Measurements from ENCODE around the gene CD300A. TPM values are rescaled to one million over a fixed set of nuclear protein-coding genes. Genes with fewer than 3 reads are reported as not detected.
A peak's percentile ranks its signal among the peaks of the same experiment; 100 is the strongest.

CD300A gene
- total RNA-seq, 1 experiment from 2014 or later = not detected

DNA sequence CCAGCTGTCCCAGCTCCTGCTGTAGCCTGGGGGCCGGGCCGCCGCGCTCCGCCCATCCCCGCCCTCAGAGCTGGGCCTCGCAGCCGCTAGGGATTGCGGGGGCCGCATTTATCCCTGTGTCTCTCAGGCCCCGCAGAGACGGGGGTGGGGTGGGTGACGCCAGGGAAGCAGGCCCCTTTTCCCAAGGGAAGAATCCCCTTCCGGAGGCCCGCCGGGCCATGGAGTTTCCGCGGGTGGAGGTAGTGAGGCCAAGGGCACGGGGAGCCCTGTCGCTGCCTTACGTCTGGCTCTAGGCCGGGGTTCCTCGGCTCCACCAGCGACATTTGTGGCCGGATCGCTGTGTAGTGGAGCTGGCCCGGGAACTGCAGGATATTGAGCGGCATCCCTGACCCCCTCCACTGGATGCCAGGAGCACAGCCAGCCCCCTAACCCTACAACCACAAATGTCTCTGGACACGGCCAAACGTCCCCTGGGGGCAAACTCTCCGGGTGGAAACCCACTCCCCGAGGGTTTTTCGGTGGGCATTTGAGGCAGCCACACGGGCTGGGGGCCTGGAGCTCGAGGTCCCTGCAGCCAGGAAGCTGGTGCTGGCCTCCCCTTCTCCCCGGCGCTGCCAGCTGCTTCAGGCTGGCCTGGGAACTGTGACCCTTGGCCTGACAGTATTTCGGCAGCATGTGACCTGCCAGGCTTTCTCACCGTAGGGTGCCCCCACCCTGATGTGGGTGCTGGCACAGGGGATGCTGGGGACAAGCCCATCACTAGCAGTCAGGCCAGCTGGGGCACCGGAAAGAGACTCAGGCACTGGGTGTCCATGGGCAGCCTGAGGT is 12.0 kb upstream of the CD300A start:
- DNase-seq (ENCODE audit: low read depth) = no peak

DNA sequence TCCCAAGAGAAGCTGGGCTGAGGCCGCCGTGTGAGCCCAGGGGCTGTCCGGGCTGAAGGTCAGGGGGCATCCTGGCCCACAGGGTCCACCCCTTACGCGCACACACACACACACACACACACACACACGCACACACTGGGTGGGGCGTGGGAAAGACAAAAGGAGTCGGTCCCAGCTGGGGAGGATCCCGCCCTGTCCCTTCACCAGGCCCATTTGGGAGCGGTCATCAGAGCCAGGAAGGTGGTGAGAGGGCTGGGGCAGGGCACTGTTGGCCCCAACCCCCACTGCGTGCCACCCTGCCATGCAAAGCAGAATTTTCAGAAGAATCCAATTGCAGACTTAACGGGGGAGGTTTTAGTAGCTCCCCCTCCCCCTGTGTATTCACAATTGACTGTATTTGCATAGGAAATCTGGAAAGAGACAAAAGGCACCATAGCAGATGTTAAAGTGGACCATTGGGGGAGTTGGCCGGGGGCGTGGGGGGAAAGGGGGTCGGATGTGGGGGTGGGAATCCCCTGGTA is 11.3 kb upstream of the CD300A start:
- DNase-seq (ENCODE audit: low read depth) = no peak

DNA sequence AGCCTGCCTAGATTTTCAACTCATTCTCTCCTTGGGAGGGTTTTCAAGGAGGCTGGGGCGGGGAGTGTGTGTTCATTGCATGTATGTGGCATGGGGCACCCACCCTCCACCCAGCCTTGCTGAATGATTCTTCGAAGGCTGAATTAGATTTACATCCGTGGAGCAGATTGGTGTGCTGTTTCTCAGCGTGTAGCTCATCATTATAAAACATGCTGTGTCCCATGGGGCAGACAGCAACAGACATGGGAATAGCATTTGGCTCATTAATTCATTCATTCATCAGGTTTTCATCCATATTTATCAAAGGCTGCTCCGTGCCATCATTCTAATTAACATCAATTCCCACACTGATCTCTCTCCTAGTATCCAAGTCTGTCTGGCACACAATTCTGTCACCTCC is 10.6 kb upstream of the CD300A start:
- DNase-seq (ENCODE audit: low read depth) = no peak

DNA sequence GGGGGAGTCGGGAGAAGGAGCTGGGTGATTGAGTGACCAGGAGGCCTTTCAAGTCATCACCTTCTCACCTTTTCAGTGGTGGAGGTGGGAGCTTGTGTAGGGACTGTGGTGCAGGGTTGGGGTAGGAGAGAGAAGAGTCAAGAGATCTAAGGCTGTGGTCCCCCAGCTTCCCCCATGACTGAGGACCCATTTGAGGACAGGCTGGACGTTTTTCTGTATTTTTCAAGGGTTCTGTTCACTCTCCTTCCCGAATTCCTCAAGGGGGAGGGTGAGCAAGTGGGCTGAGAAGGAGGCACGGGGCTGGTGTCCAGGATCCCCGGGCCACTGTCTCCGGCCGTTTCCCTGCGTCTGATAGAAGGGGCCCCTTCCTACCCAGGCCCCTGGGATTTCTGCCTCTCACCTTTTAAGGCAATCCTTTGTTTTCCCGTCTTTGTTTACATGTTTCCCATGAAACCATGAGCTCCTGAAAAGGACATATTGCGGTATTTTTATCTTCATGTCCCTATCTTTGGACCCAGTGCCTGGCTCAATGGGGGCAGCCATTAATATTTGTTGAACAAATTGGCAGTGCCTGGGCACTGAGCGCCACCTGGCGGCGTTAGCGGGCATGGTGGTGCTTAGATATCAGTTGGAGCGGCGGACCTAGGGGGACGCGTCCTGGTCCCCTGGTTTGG is 9.2 kb upstream of the CD300A start:
- peak; percentile 49 for DNase-seq (ENCODE audit: low read depth)

DNA sequence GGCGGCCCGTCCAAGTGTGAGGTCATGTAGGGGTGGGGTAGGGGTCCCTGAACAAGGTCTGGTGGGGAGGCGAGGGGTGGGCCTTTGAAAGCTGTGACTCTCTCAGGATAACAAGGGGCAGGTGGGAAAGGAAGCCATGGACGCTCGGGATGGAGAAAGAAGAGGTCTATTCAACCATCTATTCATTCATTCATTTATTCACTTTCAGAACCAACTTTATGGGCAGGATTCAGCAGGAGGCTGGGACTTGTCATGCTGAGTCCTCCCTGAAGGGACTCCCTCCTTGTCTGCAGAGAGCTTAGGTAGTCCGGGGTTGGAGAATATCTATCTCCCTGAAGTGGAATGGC is 8.6 kb upstream of the CD300A start:
- no peak for DNase-seq (ENCODE audit: low read depth)

DNA sequence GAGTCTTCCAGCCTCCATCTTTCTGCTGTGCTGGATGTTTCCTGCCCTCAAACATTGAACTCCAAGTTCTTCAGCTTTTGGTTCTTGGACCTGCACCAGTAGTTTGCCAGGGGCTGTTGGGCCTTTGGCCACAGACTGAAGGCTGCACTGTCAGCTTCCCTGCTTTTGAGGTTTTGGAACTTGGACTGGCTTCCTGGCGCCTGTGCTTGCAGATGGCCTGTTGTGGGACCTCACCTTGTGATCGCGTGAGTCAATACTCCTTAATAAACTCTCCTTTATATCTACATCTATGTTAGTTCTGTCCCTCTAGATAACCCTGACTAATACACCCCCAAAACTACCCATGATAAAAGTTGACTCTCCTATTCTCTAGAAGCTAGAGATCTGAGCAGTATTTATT is 7.6 kb upstream of the CD300A start:
- DNase-seq (ENCODE audit: low read depth) = no peak

DNA sequence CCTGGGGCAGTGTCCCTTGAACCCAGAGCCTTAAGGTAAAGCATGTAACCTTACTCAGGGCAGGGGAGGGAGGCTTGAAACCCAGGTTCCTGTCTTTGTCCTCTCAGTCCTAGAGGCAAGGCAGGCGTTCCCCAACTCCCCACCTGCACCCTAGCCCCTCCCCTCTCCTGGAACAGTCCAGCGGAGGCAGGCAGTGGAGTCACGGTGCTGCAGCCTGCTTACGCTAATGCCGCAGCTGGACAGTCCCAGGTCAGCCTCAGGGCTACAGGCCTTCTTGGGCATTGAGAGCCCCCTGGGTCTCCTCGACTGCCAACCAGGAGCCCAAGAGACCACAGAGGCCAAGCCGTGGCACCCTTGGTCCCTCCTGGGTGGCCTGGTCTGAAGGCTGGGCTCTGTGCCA is 6.8 kb upstream of the CD300A start:
- DNase-seq (ENCODE audit: low read depth) = no peak

DNA sequence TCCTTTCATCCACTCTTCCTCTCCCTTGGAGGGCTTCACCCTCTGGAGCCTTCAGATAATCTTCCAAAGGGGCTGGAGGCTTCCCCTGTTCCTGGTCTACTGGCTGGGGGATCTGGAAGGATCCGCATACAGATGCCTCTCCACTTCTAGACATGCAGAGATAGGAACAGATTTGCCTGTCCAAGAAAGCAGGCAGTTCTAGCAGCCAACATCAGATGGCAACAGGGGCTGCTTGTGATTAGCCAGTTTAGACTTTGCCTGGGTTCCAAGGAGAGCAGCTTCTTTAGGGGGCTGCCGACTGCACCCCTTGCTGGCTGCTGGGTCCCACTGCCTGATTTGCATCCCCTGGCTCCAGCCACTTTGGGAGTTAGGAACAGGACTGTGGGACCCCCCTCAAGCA is 6.2 kb upstream of the CD300A start:
- DNase-seq (ENCODE audit: low read depth) = no peak

DNA sequence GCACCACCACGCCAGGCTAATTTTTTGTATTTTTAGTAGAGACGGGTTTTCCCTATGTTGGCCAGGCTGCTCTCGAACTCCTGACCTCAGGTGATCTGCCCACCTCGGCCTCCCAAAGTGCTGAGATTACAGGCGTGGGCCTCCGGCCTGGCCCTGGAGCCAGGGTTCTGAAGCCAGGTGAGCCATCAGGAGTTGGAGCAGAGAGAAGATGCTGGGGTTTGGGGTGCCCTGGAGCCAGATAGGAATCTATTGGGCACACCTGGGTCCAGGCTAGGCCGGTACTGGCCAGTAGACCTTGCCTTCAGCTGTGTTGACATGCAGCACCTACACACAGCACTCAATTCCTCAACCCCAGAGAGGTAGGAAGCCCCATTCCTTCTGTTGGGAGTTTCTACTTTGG is 5.4 kb upstream of the CD300A start:
- no peak for DNase-seq (ENCODE audit: low read depth)

DNA sequence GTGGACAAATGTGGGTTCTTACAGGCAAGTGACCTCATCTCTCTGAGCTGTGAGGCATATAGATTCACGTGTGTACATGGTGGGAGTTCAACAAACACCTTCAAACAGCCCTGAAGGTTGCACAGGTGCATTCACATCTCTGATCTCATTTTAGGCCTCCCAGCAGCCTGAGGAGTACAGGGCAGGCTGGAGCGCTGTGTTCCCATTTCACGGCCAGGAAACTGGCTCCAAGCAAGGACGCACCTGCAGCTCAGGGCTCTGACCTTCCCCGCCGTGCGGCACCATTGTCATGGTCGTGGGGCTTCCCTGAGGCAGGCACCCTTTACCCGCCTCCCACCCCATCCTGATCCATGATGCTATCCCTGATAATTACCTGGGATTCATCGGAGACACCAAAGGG is 4.8 kb upstream of the CD300A start:
- DNase-seq (ENCODE audit: low read depth) = no peak

DNA sequence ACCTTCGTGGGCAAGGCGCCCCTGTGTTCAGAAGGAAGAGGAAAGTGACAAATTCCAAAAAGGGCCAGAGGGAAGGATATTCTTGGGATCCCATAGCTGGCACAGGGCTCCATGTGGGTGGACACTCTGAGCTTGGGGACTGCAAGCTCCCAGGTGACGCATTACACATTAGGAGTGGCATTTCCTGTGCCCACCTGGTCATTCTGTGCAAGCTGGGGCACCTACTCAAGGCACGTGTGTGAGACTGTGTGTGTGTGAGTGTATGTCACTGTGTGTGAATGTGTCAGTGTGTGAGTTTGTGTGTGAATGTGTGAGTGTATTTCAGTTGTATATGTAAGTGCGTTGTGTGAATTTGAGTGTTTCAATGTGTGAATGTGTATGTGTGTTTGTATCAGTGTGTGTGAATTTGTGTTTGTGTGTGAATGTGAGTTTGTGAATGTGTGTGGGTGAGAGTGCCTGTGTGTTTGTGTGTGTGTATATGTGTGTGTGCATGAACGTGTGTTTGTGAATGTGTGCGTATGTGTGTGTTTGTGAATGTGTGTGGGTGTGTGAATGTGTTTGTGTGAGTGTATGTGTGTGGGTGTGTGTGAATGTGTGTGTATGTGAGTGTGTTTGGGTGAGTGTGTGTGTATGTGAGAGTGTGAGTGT is 1.6 kb upstream of the CD300A start:
- no peak for DNase-seq (ENCODE audit: low read depth)

DNA sequence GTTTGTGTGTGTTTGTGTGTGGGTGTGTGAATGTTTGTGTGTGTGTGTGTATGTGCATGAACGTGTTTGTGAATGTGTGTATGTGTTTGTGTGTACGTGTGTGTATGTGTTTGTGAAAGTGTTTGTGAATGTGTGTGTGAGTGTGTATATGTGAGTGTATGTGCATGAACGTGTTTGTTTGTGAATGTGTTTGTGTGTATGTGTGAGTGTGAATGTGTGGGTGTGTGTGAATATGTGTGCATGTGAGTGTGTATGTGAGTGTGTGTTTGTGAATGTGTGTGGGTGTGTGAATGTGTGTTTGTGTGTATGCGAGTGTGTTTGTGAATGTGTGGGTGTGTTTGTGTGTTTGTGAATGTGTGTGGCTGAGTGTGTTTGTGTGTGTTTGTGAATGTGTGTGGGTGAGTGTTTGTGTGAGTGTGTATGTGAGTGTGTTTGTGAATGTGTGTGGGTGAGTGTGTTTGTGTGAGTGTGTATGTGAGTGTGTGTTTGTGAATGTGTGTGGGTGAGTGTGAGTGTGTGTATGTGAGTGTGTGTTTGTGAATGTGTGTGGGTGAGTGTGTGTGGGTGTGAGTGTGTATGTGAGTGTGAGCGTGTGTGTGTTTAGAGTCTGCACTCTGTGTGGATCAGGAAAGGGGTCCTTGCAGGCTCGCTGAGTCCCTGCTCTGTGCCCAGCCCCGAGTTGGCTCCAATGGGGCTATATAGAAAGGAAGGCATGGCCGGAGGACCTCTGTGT is 890 bp upstream of the CD300A start:
- no peak for DNase-seq (ENCODE audit: low read depth)

DNA sequence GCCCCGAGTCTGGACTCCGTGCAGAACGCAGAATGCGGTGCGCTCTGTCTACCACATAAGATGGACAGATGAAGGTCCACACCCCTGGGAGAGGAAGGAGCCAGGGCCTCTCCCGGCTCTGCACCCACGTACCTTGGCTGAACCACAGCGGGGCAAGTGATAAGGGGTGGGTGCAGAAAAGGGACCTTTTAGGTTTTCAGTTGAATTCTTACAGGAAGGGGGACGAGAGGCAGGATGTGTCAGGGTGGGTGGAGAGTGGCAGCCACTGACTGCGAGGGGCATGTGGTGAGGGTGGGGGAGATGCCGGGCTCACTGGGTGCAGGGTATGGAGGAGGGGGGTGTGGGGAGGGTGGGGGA is 372 bp downstream of the CD300A start:
- DNase-seq (ENCODE audit: low read depth) = no peak

DNA sequence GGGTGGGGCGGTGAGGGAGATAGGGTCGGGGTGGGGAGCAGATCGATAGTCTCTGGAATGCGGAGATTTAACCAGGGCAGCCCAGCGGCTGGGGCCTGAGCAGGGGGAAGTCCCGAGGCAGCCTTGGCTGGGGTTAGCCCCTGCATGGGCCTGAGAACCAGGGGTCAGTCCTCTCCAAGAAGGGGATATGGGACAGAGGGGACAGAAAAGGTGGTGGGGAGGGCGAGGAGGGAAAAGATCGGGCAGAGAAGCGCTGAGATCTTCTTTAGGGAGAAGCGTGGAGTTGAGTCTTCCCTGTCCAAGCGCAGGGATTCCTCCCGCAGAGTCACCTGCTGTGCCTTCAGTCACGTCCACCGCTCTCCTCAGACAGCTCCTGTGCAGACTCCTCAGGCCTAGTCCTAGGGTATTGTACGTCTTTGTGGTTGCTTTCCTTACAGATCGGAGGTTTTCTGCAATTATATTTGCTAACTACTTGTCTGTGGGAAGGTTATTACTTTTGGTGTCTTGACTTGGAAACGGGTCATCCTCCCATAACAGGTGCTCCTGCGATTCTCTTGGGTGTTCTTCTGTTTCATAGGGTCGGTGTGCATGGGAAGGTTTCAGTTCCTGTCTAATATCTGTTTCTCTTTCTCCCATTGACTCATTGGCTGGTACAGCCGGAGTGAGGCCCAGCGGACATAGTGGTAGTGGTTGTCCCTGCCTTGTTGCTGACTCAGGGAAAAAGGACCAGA is 952 bp downstream of the CD300A start:
- DNase-seq (ENCODE audit: low read depth) = no peak

DNA sequence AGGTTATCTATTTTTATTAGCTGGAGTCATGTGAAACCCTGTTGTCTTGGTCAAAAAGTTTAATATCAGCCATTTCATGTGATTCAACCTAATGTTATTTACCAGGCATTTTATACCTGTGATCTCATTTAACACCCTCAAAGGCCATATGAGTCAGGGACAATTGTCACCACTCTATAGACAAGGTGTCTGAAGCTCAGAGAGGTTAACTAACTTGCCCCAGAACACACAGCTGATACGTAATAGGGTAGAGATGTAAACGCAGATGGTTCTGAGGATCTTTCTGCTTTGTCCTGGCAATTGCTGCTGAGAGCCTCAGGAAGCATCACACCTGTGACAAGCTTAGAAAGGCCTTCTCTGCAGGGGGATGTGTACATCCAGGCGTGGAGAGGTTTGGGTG is 4.9 kb downstream of the CD300A start:
- DNase-seq (ENCODE audit: low read depth) = peak; percentile 31

DNA sequence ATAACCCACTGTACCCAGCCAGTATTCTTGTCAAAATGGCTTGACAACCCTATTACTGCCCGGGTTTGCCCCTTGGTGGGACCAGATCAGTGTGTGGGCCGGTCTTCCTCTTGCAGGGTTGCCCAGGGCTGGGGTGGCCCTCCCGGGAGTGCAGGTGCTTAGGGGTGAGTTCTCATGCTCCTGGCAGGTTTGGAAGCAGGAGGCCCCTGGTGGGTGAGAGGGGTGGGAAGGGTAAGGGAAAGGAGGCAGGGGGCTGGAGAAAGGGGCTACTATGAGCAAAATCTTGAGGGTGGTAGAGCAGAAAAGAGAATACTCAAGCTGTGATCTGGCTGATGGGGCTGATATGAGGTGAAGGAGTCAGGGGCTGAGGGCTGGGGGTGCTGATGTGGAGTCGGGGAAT is 6.5 kb downstream of the CD300A start:
- DNase-seq (ENCODE audit: low read depth) = no peak

DNA sequence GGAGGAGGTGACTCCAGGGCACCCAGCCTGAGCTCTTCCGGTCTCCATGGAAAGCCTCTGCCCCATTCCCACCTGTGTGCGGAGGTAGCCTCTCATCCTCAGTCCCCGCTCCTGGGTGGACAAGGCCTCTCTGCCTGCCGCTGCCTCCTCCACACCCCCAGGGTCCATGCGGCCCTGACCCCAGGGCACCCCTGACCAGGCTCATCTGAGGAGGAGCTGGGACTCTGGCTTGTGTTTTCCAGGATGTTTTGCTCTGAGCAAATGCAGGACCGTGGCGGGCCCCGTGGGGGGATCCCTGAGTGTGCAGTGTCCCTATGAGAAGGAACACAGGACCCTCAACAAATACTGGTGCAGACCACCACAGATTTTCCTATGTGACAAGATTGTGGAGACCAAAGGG is 6.9 kb downstream of the CD300A start:
- DNase-seq (ENCODE audit: low read depth) = no peak

DNA sequence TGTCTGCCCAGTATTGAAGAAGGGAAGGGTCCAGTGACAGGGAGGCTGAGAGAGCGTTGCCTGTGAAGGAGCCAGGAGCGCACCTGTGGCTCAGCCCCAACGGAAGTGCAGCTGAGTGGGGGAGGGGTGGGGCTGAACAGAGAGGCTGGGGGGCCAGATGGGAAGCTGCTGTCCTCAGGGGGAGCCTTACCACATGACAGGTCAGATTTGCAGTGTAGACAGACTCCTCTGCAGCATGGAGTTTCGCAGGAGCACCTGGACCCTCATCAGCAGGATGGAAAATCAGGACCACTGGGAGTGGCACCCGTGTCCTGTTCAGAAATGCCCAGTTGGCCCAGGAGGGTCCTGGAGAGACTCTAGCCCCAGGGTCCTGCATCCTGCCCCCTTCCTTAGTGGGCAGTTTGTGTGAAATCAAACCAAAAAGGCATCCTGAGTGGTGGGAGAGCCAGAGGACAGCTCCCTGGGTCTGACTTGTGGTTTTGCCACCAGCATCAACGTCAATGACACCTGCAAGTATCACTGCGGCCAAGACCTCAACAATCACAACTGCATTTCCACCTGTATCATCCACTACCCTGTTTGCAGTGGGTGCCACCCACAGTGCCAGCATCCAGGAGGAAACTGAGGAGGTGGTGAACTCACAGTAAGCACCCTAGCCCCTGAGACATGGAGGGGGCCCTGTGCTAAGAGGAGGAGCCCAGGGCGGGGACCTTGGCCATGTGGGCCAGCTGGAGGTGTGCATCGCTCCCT is 7.8 kb downstream of the CD300A start:
- no peak for DNase-seq (ENCODE audit: low read depth)

DNA sequence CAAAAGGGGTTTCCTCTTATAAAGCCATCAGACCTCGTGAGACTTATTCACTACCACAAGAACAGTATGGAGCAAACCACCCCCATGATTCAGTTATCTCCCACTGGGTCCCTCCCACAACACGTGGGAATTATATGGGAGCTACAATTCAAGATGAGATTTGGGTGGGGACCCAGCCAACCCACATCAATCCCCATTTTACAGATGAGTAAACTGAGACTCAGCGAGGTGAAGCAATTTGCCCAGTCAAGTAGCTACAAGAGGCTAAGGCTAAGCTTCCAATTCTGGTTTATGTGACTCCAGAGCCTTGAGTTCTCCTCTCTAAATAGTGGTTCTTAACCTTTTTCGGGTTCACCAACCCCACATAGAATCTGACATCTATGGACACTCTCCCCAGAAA is 8.8 kb downstream of the CD300A start:
- no peak for DNase-seq (ENCODE audit: low read depth)

DNA sequence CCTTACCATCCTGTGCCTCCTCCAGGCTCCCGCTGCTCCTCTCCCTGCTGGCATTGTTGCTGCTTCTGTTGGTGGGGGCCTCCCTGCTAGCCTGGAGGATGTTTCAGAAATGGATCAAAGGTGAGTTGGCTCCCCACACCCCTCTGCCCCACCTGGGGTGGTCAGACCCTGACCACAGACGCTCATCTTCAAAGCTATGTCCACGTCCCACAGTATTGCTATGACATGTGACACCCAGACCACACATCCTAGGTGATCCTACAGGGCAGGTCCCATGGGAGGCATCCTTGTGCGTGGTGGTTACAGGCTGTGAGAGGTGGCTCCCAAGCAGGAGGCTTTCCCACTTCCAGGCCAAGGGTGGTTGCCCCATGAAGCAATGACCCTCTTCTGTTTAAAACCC is 11.0 kb downstream of the CD300A start:
- no peak for DNase-seq (ENCODE audit: low read depth)

All from M059J (cell line).